NCI-H510A treated with DMSO at 0.1 percent for 48 hours (cell line): ENCODE data around the gene KRTAP3-1.
A peak's percentile ranks its signal among the peaks of the same experiment; 100 is the strongest.

Source experiments
- DNase-seq: peaks from one replicate; lab custom pipeline; 2025; lab: John Stamatoyannopoulos, UW

KRTAP3-1 gene

DNA sequence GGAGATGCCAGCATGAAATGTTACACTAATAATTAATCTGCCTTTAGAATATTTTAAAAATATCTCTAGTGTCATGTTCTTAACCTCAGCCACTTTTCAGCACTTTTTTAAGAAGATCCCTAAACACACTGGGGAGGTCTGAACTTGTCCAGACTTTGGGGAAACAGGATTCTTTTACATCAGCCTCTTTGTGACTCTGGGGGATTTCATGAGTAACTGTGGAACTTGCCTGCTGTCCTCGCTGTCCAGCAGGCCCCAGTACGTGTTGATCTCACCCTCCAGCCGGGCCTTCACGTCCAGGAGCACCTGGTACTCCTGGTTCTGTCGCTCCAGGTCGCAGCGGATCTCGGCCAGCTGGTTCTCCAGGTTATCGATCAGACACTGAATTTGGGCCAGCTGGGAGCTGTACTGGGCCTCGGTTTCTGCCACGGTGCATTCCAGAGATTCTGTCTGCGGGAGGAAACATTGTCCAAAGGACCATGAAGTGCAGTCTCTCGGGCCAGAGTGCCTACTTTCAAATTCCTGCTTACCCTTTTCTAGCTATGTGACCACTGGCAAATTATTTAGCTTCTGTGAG lies 30.3 kb downstream of the KRTAP3-1 start:
- DNase-seq = no peak

DNA sequence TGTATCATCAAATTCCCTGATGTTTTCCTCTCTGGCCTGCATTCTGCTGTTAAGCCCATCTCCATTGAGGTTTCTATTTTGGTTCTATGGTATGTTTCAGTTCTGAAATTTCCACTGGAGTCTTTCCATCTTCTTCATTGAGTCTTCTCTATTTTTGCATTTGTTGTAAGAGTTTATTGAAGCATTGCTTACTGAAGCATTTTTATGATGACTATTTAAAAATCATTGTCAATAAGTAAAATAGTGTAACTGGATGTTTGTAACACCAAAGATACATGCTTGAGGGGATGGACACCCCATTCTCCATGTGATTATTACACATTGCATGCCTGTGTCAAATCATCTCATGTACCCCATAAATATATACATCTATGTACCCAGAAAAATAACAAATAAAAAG lies 33.4 kb downstream of the KRTAP3-1 start:
- no peak for DNase-seq

DNA sequence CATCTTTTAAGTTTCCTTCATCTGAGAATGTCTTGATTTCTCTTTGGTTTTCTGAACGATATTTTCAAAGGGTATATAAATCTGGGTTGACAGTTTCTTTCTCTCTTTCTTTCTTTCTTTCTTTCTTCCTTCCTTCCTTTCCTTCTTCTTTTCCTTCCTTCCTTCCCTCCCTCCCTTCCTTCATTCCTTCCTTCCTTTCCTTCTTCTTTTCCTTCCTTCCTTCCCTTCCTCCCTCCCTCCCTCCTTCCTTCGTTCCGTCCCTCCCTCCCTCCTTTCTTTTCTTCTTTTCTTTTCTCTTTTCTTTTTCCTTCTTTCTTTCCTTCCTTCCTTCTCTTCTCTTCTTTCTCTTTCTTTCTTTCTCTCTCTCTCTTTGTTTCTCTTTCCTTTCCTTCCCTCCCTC lies 34.6 kb downstream of the KRTAP3-1 start:
- no peak for DNase-seq

DNA sequence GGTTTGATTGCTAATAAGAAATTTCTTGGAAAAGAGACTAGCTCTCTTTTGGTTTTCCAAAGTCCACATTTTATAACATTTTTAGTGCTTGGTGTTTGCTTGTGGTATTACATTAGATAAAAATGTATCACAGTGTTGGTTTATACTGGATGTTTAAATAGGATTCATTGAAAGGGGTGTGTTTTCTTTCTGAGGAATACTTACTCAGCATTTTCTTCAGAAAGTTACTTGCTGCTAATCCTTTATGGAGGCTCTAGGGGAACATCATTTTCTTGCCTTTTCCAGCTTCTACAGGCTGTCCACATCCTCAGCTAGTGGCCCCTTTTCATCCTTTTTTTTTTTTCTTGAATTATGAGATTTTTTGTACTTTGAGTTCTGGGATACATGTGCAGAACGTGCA lies 41.3 kb downstream of the KRTAP3-1 start:
- no peak for DNase-seq

DNA sequence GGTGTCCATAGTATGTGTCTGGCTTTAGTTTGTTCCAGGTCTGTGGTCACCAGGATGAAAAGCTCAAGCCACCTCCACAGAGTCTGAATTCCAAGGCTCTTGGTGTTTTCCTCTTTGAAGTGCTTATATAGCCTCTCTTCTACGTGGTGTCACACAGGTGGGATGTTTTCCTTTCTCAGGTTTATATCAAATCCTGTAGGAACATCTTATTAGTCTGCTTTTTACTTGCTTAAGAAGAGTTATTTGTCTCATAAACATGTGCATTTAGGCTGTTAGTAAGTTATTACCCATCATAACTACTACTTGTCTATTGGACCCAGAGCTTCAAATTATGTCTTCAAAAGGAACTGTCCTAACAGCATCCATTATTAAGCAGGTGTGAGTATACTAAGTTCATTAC lies 42.1 kb downstream of the KRTAP3-1 start, which contains the start of gene KRT39:
Gene KRT39, minus strand, starts transcription at position 101 of the 400 bp plus-strand sequence. Its CDS starts 92 bp downstream, at position 9.
- DNase-seq = no peak

DNA sequence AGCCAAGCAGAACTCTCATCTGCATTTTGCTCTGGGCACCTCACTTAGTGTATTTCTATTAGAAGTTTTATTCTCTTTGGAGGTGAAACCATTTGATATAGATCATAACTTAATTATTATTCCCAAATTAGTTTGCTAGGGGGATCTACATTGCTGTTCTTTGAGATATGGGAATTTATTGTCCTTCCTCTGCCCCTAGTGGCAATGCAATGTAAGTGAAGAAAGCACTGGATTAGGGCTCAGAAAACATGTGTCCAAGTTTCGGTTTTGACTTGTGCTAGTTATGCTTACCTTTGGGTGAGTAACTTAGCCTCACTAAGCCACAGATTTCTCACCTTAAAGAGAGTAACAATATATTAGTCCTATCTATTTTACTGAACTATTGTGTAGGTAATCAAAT lies 45.1 kb downstream of the KRTAP3-1 start:
- DNase-seq = peak; percentile 9

DNA sequence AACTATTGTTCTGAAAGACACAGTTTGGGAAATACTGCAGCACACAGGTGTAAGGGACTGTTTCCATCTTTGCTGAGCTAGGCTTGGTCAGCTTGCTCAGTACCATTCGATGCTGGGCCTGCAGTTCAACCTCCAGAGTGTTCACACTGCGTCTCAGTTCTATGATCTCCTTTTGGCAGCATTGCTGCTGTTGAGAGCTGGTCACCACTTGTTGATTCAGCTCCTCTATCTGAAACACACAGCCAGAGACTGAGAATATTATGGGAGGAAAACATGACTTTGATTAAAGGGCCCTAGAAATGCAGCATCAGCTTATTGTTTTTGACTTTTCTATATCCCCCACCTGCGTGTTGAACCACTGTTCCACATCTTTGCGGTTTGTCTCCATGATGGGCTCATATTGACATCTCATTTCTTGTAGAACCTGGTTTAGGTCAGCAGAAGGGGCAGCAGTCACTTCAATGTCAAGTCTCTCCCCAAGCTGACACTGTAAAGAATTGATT lies 46.8 kb downstream of the KRTAP3-1 start:
- no peak for DNase-seq

DNA sequence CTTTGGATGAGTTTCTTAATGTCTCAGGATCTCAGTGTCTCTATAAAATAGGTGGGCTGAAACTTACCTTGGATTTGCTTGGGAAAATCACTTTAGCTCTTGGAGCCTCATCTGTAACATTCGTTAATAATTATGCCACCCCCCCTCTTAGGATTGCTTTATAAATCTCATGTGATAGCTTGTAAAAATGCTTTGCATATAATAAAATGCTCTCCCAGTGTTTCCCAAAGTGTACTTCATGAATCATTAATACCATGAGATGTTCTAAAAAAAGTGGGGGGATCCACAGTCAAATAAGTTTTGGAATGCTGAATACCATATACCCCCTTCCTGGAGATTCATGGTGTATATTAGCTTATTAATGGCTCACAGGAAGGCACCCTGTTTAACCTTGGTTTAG lies 47.3 kb downstream of the KRTAP3-1 start:
- no peak for DNase-seq

DNA sequence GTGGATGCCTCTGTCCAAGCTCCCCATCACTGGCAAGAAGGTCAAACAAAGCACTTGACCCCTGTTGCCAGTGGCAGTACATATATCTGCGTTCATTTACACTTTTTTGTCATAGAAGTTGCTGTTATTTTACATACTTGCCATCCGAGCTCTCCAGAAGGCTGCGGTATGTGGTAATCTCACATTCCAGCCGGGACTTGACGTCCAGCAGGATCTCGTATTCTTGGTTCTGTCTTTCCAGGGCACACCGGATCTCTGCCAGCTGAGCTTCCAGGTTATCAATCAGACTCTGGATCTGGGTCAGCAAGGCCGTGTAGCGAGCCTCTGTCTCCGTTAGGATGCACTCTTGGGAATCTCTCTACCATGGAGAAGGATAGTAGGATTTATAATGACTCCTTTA lies 48.8 kb downstream of the KRTAP3-1 start:
- no peak for DNase-seq
